HG03060 (cell line): Measurements from ENCODE around the gene MSL1.
"Not testable (repeated sequence)": the region's sequence is repeated elsewhere in the genome, so short reads cannot be mapped to it uniquely, and the experiment has no call there.

Experiments
- ATAC-seq: cut with Tn5 transposase; IDR thresholded peaks from one replicate; pipeline ENCODE4 v1.9.1; 2021; ENCODE audit warnings: low read depth, moderate number of reproducible peaks; ENCODE audit not compliant: unreplicated experiment

MSL1 gene

GRCh38 chr17:40123811-40124114 is 2.0 kb downstream of the MSL1 start:
- no peak for ATAC-seq

DNA sequence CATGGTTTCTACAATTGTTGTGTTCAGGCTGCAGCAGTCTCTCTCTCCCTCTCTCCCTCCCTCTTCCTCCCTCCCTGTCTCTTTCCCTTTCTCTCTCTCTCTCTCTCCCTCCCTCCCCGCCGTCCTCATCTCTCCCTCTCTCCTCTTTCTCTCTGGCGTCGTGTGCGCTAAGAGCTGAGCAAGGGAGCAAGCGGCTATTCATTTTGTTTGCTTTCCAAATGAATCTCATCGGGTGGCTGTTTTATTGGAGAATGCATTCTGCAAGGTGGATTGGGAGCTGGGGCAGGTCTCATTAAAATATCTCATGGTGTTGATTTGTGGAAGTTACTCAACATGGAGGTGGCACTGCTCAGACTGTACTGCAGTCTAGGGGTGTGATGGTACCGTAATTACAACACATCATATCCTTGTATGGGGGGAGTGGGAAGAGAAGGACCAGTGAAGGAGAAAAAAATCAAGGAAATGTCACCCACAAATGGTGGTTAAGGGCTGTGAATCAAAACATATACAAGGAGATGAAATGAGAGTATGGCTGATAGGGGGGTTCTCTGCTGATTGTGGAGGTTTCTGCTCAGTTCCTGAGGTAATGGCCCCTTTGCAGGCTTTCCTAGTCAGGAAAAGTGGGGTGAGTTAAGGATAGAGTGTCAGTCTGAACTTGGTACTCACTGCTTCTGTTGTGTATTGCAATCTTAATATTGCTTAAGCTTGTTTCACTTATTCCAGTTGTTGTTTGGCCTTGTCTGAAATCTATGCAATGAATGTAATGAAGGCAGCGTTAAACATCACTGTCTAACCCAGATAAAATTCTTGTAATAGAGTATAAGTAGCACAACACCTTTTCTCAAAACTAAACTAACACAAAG is 2.7 kb downstream of the MSL1 start:
- ATAC-seq, result no peak

DNA sequence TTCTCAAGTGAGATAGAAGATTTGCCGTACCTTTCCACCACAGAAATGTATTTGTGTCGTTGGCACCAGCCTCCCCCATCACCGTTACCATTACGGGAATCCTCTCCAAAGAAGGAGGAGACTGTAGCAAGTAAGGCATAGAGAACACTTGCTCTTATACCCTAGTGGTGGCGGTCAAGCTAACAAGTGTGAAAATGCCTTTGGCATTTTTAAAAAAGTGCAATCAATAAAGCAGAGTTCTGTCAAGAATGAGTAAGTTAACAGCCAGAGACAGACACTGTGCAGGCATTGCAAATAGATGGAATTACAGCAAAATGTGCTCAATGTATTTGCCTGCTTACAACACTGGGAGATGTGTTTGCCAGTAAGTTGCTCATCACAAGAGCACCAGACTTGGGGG is 7.7 kb downstream of the MSL1 start:
- no peak for ATAC-seq

DNA sequence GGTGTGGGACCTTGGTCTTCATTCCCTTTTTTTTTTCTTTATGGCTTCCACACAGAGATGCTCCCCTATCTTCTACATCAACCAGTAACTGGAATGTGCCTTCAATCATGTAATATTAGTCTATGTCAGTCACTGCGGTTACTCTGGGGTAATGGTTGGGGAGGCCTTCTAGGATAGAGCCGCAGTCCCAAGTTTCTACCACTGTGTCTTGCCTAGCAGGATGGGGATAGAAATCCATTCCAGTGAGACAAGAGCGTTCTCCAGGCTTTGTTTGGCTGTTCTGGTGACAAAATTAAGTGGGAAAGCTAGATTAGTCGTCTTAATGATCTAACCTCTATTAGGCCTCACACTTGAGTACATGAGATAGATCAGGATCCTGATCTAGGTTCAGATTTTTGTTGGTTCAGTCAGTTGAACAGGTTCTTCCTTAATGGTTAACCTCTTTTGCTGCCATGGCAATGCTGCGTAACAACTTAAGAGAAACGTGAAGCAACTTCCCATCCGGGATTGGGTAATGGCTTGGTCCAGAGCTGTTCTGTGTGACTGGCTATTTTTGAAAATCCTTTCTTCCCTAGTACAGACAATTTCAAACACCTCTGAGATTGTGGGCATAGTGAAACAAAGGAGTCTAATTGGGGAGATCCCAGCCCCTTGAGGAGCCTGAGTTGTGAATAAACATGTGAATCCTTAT is 8.7 kb downstream of the MSL1 start:
- no peak for ATAC-seq

- ATAC-seq, result no peak
Observed at GRCh38 chr17:40134184-40134583, 12.4 kb downstream of the MSL1 start.

DNA sequence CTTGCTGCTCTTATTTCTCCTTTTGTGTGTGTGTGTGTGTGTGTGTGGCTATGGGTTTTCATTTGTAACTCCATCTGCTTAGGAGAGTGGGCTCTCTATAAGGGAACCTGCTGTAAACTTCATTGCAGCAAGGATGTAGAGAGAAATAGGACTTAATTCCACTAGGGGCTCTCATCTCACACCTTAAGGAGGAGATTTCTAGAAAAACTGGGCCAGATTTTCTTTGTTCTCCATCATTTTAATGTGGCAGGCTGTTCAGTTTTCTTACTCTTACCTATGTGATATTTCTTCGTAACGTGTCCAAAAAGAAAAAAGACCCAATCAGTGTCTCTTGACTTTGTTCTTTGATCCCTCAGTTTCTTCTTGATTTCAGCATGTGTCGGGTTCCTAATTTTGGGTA is 14.0 kb downstream of the MSL1 start:
- ATAC-seq, result no peak

GRCh38 chr17:40139566-40140058 is 17.8 kb downstream of the MSL1 start:
- ATAC-seq, result peak; percentile 3

GRCh38 chr17:40143166-40143565 is 21.4 kb downstream of the MSL1 start:
- not testable (repeated sequence) for ATAC-seq

- no peak for ATAC-seq
Observed at GRCh38 chr17:40145476-40145875, 23.7 kb downstream of the MSL1 start.

GRCh38 chr17:40148527-40148926 is 26.8 kb downstream of the MSL1 start:
- no peak for ATAC-seq

DNA sequence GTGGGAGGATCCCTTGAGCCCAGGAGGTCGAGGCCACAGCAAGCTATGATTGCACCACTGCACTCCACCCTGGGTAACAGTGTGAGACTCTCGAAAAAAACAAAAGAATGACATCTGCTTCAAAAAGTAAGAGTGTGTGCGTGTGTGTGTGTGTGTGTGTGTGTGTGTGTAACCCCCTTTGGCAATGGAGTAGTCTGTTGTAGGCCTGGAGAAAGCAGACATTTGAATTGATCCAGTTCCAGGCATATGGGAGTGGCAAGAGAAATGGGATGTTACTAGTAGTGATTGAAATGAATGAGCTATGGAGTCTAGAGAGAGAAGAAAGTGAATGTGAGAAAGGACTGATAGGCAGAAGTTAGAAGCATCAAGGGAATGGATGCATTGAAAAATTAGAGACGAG is 28.5 kb downstream of the MSL1 start:
- no peak for ATAC-seq

GRCh38 chr17:40151414-40151963 is 29.7 kb downstream of the MSL1 start:
- ATAC-seq, result no peak

DNA sequence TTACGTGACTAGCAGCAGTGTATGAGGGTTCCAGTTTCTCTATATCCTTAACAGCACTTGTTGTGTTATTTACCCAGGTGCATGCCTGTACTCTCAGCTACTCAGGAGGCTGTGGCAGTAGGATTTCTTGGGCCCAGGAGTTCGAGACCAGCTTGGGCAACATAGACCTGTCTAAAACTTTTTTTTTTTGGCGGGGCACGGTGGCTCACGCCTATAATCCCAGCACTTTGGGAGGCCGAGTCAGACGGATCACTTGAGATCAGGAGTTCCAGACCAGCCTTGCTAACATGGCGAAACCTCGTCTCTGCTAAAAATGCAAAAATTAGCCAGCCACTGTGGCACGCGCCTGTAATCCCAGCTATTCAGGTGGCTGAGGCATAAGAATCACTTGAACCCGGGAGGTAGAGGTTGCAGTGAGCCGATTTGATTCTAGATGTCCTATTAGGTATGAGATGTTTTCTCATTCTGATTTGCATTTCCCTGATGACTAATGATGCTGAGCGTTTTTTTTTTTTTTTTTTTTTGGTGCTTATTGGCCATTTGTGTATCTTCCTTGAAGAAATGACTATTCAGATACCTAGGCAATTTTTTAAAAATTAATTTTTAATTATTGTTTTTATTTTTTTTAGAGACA is 31.9 kb downstream of the MSL1 start:
- no peak for ATAC-seq

- no peak for ATAC-seq
Observed at GRCh38 chr17:40157973-40158372, 36.2 kb downstream of the MSL1 start.

DNA sequence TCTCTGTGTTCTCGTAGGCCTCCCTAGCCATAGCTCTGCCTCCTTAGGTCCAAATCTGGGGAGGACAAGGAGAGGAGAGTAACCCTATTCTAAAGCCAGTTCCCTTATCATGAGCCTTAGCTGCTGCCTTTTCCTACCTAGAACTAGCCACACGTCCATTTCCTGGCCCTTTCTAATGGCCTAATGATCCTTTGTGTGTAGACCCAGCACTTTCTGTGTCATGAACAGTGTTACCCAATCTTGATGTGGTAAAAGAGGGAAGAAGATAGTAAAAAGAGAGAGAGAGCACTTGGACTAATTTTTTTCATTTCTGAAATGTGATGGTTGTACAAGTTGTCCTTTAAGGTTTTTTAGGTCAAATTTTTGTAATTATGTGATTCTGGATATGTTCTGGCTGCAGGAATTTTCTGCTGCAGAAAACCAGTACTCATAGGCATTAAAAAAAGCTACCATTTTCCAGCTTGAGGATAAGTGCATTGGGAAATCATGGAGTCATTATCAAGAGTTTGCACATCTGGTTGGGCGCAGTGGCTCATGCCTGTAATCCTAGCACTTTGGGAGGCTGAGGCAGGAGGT is 36.8 kb downstream of the MSL1 start:
- ATAC-seq, result no peak

DNA sequence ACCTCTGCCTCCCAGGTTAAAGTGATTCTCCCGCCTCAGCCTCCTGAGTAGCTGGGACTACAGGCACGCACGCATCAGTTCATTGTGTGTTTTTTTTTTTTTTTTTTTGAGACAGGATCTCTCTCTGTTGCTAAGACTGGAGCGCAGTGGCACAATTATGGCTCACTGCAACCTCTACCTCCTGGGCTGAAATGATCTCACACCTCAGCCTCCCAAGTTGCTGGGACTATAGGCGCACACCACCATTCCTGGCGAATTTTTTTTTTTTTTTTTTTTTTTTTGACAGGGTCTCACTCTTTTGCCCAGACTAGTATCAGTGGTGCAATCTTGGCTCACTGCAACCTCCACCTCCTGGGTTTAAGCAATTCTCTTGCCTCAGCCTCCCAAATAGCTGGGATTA is 37.7 kb downstream of the MSL1 start:
- no peak for ATAC-seq

DNA sequence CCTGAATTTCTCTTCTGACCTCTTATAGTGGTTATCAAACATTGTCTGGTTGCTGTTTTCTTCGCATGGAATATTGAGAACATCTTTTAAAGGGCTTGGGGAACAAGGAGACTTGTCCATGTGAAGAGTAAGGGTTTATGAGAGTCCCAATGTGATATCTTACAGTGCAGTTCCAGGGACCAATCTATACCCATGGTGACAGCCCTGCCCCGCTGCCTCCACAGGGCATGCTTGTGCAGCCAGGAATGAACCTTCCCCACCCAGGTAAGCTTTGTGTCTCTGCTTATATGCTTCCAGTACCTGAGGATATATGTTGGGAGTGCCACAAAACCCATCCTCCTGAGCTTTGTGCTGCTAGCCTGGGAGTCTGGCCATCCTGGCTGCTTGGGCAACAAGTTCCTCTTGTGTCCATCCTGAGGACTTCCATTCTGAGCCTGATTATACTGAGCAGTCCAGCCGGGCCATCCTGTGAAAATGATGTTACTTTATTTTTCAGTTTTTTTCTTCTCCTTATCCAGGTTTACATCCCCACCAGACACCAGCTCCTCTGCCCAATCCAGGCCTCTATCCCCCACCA is 46.0 kb downstream of the MSL1 start:
- no peak for ATAC-seq

GRCh38 chr17:40168262-40168832 is 46.6 kb downstream of the MSL1 start:
- no peak for ATAC-seq

GRCh38 chr17:40170325-40170724 is 48.6 kb downstream of the MSL1 start:
- ATAC-seq, result no peak

GRCh38 chr17:40171750-40172149 is 50.0 kb downstream of the MSL1 start:
- ATAC-seq, result no peak
